Esophagus mucosa (tissue), 1 donor: ENCODE results near the gene COL19A1. TPM values are rescaled to one million over a fixed set of nuclear protein-coding genes. Genes with fewer than 3 reads are reported as not detected.
"Not testable (repeated sequence)": the region's sequence is repeated elsewhere in the genome, so short reads cannot be mapped to it uniquely, and the experiment has no call there.

Experiments
- ATAC-seq: fragments of 200-7000 bp; cut with Tn5 transposase; one replicate; pipeline ENCODE4 v1.9.1; 2020
- total RNA-seq: library from RNA; stranded (reverse); gene quantifications from one replicate; pipeline ENCODE4 v1.2.4, GENCODE V29; 2023
- donor health status: DM: yes; HTN: yes; CAD: no.

COL19A1 gene
- total RNA-seq, 1 donor from 2014 or later: 0.04 TPM

- ATAC-seq: no peak
Measured at GRCh38 chr6:69901361-69901760, 35.0 kb downstream of the COL19A1 start.

GRCh38 chr6:69907981-69908498 is 41.7 kb downstream of the COL19A1 start:
- no peak for ATAC-seq

- ATAC-seq: no peak
Measured at GRCh38 chr6:69913361-69913760, 47.0 kb downstream of the COL19A1 start.

GRCh38 chr6:69914015-69914485 is 47.7 kb downstream of the COL19A1 start:
- no peak for ATAC-seq

- ATAC-seq: no peak
Measured at GRCh38 chr6:69915346-69915745, 49.0 kb downstream of the COL19A1 start.

- ATAC-seq: peak; percentile 75
Measured at GRCh38 chr6:69917834-69918233, 51.5 kb downstream of the COL19A1 start.

GRCh38 chr6:69918813-69919475 is 52.6 kb downstream of the COL19A1 start:
- no peak for ATAC-seq

- ATAC-seq: not testable (repeated sequence)
Measured at GRCh38 chr6:69921066-69921465, 54.7 kb downstream of the COL19A1 start.

- ATAC-seq: not testable (repeated sequence)
Measured at GRCh38 chr6:69921611-69922010, 55.3 kb downstream of the COL19A1 start.

- ATAC-seq: no peak
Measured at GRCh38 chr6:69926745-69927144, 60.4 kb downstream of the COL19A1 start.

GRCh38 chr6:69933239-69933638 is 66.9 kb downstream of the COL19A1 start:
- no peak for ATAC-seq

- no peak for ATAC-seq
Measured at GRCh38 chr6:69935079-69935478, 68.7 kb downstream of the COL19A1 start.

GRCh38 chr6:69936674-69937363 is 70.5 kb downstream of the COL19A1 start:
- ATAC-seq: no peak

- ATAC-seq: no peak
Measured at GRCh38 chr6:69937402-69938136, 71.2 kb downstream of the COL19A1 start.

GRCh38 chr6:69942485-69942884 is 76.1 kb downstream of the COL19A1 start:
- ATAC-seq: no peak

GRCh38 chr6:69945192-69945591 is 78.8 kb downstream of the COL19A1 start:
- no peak for ATAC-seq

- ATAC-seq: no peak
Measured at GRCh38 chr6:69948479-69949114, 82.2 kb downstream of the COL19A1 start.

GRCh38 chr6:69953491-69953890 is 87.1 kb downstream of the COL19A1 start:
- ATAC-seq: no peak

GRCh38 chr6:69954733-69955132 is 88.4 kb downstream of the COL19A1 start:
- ATAC-seq: no peak

- ATAC-seq: no peak
Measured at GRCh38 chr6:69957985-69958559, 91.7 kb downstream of the COL19A1 start.

GRCh38 chr6:69958978-69959377 is 92.6 kb downstream of the COL19A1 start:
- ATAC-seq: no peak

- not testable (repeated sequence) for ATAC-seq
Measured at GRCh38 chr6:69965974-69966373, 99.6 kb downstream of the COL19A1 start.
